HG02884 (cell line): ENCODE data around the gene ITPA.
"Not testable (repeated sequence)": the region's sequence is repeated elsewhere in the genome, so short reads cannot be mapped to it uniquely, and the experiment has no call there.

Experiments
- ATAC-seq: cut with Tn5 transposase; IDR thresholded peaks from one replicate; pipeline ENCODE4 v1.9.1; 2021; ENCODE audit warnings: mild to moderate bottlenecking, moderate library complexity; ENCODE audit not compliant: unreplicated experiment

ITPA gene

GRCh38 chr20:3195590-3196237, 13.6 kb upstream of the ITPA start:
- no peak for ATAC-seq

GRCh38 chr20:3199206-3199605, 10.1 kb upstream of the ITPA start:
- no peak for ATAC-seq

- ATAC-seq = no peak
Observed at GRCh38 chr20:3199976-3200755, 9.1 kb upstream of the ITPA start.

DNA sequence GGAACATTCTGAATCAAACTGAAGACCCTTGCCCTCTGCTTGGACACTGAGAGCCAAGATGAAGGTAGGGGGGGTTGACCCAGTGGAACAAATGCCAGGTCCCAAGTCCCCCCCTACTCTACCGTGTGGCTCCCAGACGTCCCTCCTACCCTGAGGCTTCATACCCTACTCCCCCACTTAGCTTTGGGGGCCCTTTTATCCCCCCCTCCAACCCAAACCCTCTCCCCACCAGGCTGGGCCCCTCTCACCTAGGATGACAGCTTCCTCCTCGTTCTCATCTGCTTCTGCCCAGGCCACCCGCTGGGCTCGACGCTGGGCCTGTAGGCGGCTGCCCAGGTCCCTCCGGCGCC, 6.4 kb upstream of the ITPA start:
- ATAC-seq = no peak

DNA sequence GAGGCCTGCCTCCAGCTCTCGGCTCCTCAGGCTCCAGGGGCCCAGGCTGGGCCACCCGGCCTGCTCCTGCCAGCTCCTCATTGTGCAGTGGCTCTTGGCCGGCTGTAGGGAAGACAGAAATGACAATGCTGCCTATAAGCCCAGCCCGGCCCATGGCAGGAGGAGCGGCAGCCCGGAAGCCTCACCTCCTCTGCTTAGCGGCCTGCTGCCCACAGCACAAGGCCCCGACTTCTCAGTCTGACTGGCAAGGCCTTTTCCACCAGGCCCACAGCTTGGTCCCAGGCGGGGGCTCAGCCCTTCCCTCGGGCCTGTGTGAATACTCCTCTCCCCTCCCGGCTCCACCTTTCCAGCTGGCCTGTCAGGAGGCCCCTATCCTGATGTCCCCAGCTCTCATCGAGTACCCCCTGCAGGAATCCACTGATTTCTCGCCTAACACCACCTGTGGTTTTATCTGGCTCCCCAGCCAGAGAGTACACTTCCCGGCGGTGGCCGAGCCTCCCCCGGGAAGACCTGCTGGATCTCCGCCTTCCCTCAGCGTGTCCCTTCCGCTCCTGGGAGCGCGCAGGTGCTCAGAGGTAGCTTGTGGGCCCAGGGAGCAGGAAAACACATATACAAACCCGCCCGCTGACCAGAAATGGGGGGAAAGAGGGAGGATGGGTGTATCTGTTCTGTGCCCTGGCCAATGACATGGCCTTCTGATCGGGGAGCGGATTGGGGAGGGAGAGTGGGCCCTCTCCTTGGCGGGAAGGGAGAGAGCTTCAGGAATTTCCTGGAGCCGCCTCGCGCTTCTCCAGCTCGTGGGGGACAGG, 5.8 kb upstream of the ITPA start:
- no peak for ATAC-seq

DNA sequence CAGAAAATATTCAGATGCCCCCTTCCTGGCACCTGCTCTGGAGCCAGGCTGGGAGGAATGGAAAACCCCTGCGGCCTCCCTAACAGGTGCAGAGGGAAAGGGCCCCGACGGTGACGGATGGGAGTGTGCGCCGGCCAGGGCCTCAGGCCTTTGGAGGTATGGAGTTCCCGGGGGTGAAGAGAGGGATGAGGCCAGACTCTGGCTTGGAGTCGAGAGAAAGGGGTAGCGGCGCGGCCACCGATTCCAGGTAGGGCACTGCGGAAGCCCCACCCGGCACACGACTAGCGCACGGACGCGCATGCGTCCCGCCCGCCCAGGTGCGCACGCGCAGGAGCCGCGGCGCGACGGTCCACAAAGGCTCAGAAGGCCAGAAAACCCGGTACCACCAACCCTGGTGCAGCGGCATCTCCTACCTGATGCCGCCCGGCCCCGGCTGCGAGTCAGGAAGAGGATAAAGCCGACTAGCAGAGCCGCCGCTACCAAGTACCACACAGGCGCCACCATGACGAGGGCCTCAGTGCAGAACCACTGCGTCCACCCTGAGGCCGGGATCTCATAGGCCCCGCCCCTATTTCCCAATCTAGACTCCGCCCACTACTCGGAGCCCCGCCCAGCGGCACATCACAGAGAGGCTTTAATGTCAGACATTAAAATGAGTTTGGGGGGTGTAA, 5.0 kb upstream of the ITPA start, which contains the start of gene DDRGK1:
Gene DDRGK1 (minus strand): TSS at position 559 of the 671 bp plus-strand sequence. CDS start 55 bp downstream, at position 504.
- peak; percentile 78 for ATAC-seq

GRCh38 chr20:3208786-3209256, 477 bp upstream of the ITPA start:
- ATAC-seq = no peak

DNA sequence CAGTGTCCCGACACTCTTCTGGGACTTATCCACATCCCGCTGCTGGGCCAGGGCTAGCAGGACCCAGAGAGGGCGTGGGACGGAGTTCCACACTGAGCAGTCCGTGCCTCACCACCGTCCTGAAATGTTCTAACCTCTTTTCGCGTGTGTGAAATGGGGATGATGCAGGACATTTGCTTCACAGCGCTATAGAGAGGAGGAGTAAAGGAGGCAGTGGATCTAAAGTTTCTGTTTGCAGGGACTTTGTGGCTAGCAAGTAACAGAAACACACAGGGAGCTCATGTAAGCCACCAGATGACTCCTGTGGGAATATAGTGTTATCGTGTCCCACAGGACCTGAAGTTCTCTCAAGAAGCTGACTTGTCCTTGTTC, 634 bp downstream of the ITPA start:
- ATAC-seq = no peak

- no peak for ATAC-seq
Observed at GRCh38 chr20:3210346-3210745, 1.0 kb downstream of the ITPA start.

GRCh38 chr20:3213226-3213625, 3.9 kb downstream of the ITPA start:
- ATAC-seq = no peak

- ATAC-seq = not testable (repeated sequence)
Observed at GRCh38 chr20:3215359-3215917, 6.1 kb downstream of the ITPA start.

DNA sequence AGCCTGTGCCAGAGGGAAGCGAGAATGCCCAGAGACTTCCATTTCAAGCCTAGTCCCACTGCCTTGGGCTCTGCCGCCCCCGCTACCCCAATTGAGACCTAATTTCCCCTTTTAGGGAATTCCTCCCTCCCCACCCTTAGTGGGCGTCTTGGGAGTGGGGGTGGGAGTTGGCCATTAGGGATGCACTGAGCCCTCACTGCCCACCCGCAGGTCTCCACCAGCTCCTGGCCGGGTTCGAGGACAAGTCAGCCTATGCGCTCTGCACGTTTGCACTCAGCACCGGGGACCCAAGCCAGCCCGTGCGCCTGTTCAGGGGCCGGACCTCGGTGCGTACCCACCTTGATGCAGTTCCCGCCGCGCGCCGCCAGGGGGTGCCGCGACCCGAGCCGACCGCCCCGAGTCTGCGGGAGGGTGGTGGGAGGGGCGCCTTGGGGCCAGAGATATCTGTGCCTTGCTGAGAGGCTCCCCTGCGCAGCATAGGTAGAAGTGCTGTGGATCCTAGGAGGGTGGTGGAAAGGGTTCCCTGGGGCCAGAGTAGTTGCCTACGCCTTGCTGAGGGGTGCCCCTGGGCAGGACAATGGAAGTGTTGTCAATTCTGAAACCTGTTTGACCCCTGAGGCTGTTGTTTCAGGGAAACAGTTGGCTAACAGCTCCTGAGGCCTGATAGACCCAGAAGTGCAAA, 9.2 kb downstream of the ITPA start:
- ATAC-seq = peak; percentile 57

DNA sequence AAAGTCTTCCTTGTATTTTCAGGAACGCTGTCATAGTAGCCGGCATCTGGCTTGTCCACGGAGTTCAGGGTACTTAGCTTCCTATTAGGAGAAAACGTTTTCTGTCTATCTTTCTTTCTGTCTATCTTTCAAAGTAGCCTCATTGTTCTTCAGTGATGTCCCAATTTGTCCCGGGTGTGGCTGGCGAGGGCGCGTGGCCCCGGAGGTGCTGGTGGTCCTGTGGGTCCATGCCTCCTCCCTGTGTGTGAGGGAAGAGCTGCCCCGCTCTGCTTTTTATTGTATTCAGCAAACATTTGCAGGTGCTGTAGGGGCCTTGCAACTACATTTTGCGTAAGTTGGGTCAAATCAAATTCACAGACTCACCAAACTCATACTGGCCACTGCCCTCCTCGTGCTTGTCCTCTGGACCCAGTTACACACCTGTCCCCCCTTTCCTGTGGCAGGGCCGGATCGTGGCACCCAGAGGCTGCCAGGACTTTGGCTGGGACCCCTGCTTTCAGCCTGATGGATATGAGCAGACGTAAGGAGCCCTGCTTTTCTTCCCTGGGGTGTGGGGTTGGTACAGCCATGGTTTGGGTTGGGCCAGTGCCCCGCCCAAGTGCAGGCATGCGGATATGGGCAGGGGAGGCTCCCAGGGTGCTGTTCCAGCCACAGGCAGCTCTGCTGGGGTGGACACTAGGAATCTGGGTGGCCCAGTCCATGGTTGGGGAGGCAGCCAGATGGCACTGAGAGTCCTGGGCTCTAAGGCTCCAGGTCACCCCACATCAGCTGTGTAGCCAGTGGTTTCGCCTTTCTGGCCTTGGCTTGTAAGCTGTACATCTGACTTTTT, 12.3 kb downstream of the ITPA start:
- no peak for ATAC-seq

- no peak for ATAC-seq
Observed at GRCh38 chr20:3222635-3223600, 13.6 kb downstream of the ITPA start.

- ATAC-seq = no peak
Observed at GRCh38 chr20:3223651-3223993, 14.3 kb downstream of the ITPA start.

DNA sequence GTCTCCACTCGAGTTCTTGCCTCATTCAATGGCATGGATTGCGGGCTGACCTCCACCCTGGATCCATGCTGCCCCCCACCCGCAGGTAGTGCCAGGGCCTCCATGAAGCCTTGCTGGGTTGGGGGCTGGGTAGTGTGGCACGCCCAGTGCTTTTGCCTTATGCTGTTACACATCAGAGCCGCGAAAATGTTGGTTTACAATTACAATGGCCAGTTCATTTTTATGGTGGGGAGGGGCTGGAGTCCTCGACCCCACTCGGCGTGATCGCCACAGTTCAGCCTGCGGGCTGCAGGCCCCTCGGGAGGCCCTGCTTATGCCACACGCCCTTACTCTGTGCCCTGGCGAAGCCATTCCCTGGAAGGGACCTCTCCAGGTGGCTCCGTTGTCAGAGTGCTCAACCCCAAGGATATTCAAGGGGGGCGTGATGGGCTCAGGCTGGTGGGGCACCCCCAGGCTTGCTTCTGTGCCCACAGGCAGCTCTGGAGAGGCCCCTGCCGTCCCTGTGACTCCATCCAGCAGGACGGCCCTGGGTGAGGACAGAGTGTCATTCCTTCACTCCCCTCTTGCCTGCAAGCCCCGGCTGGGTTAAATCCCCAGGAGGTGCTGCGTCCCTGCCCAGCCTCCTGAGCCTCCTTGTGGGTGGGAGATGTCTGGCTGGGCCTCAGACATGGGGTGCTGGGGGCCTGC, 14.8 kb downstream of the ITPA start:
- ATAC-seq = no peak

GRCh38 chr20:3224681-3225421, 15.6 kb downstream of the ITPA start:
- no peak for ATAC-seq
